Stimulated activated CD4-positive, alpha-beta T cell treated with anti-CD3 and anti-CD28 coated beads, TNF-alpha, amount 100 ng/mL, for 24 hours (primary cell): Measurements from ENCODE around the gene ERI2.
"Not testable (repeated sequence)": the region's sequence is repeated elsewhere in the genome, so short reads cannot be mapped to it uniquely, and the experiment has no call there.

Experiments used
- DNase-seq, 3 experiments: peaks; one replicate each; pipeline ENCODE4 v3.0.0-alpha.2; 2020; ENCODE audit warnings: low read depth in 3 of 3

ERI2 gene

GRCh38 chr16:20764448-20764847 is 41.8 kb downstream of the ERI2 start:
- not testable (repeated sequence) for DNase-seq

GRCh38 chr16:20763461-20764232 is 42.6 kb downstream of the ERI2 start, which contains the start of gene ACSM3:
Gene ACSM3, plus strand, starts transcription at chr16:20764014. Its CDS starts 6,021 bp downstream, at chr16:20770035.
- peak; percentile 26 to 54 (median 36) for DNase-seq

GRCh38 chr16:20762404-20763123 is 43.7 kb downstream of the ERI2 start:
- DNase-seq: no peak

GRCh38 chr16:20761175-20761574 is 45.1 kb downstream of the ERI2 start:
- no peak for DNase-seq

- DNase-seq: no peak
Measured at GRCh38 chr16:20760346-20760745, 45.9 kb downstream of the ERI2 start.

GRCh38 chr16:20755799-20756198 is 50.5 kb downstream of the ERI2 start:
- DNase-seq: not testable (repeated sequence)

- DNase-seq: no peak
Measured at GRCh38 chr16:20755238-20755637, 51.0 kb downstream of the ERI2 start.

- DNase-seq: no peak
Measured at GRCh38 chr16:20753727-20754126, 52.5 kb downstream of the ERI2 start.

- DNase-seq: no peak
Measured at GRCh38 chr16:20750558-20750957, 55.7 kb downstream of the ERI2 start.

- no peak for DNase-seq
Measured at GRCh38 chr16:20749474-20749873, 56.8 kb downstream of the ERI2 start.

- DNase-seq: no peak
Measured at GRCh38 chr16:20747030-20747816, 59.0 kb downstream of the ERI2 start.

GRCh38 chr16:20746461-20746860 is 59.8 kb downstream of the ERI2 start:
- no peak for DNase-seq
